Fibroblast of lung (primary cell): ENCODE measurements around the gene STARD3. TPM values are rescaled to one million over a fixed set of nuclear protein-coding genes. Genes with fewer than 3 reads are reported as not detected.

Source experiments
- DNase-seq, 2 donors: peaks; one replicate each; pipeline versions ENCODE4 v3.0.0 to v3.0.0-alpha.2; 2010; ENCODE audit warnings: low read depth in 2 of 2
- H2AFZ ChIP-seq: 2 replicates; pipeline ENCODE4 v1.5.1; 2012; ENCODE audit warnings: low read length, control low read depth, inconsistent platforms
- H3K27ac ChIP-seq: 2 replicates; pipeline ENCODE4 v1.5.1; 2011; ENCODE audit warnings: low read length, control low read depth; ENCODE audit not compliant: insufficient read depth
- H3K27me3 ChIP-seq: 2 replicates; pipeline ENCODE4 v1.5.1; 2011; ENCODE audit warnings: mild to moderate bottlenecking, low read length; ENCODE audit not compliant: control insufficient read depth, insufficient read depth
- H3K36me3 ChIP-seq: 2 replicates; pipeline ENCODE4 v1.5.1; 2011; ENCODE audit warnings: low read length; ENCODE audit not compliant: control insufficient read depth, insufficient read depth
- H3K4me1 ChIP-seq: 2 replicates; pipeline ENCODE4 v1.5.1; 2011; ENCODE audit warnings: low read length; ENCODE audit not compliant: control insufficient read depth, insufficient read depth; ENCODE audit errors: extremely low read depth
- H3K4me2 ChIP-seq: 2 replicates; pipeline ENCODE4 v1.5.1; 2011; ENCODE audit warnings: low read length, control low read depth; ENCODE audit not compliant: insufficient read depth; ENCODE audit errors: extremely low read depth
- H3K4me3 ChIP-seq, 4 experiments: fragments of 200-600 bp in 1 of 4; sonication (generic) in 1 of 4; replicated peaks in 1 of 4; 2 replicates each; pipeline ENCODE4 v1.5.1; 2011 to 2016; ENCODE audit warnings: low read length in 4 of 4, low read depth in 3 of 4, mild to moderate bottlenecking in 3 of 4, control low read depth in 2 of 4, inconsistent platforms in 1 of 4, mixed read lengths in 1 of 4; ENCODE audit not compliant: insufficient read depth in 1 of 4; ENCODE audit errors: control extremely low read depth in 1 of 4
- H3K79me2 ChIP-seq: 2 replicates; pipeline ENCODE4 v1.5.1; 2012; ENCODE audit warnings: mild to moderate bottlenecking, low read length, inconsistent platforms; ENCODE audit not compliant: control insufficient read depth, insufficient read depth
- H3K9ac ChIP-seq: 2 replicates; pipeline ENCODE4 v1.5.1; 2011; ENCODE audit warnings: mild to moderate bottlenecking, low read length, control low read depth; ENCODE audit not compliant: insufficient read depth
- H3K9me3 ChIP-seq: 2 replicates; pipeline ENCODE4 v1.5.1; 2012; ENCODE audit warnings: low read depth, low read length; ENCODE audit not compliant: control insufficient read depth, insufficient read depth
- H4K20me1 ChIP-seq: 2 replicates; pipeline ENCODE4 v1.5.1; 2011; ENCODE audit warnings: low read length; ENCODE audit not compliant: control insufficient read depth, insufficient read depth; ENCODE audit errors: extremely low read depth
- EZH2 ChIP-seq: IDR thresholded peaks from 2 replicates; pipeline ENCODE4 v1.5.1; 2012; ENCODE audit warnings: low read length, control low read depth, mild to moderate bottlenecking; ENCODE audit errors: missing control alignments
- polyA plus RNA-seq, 2 donors: library from polyadenylated mRNA; depleted of rRNA in 1 of 2; stranded (reverse) in 1 of 2; unstranded in 1 of 2; fragments of >200 nt; gene quantifications; 2 replicates each; pipeline ENCODE4 v1.2.1, GENCODE V29; 2011 to 2012; ENCODE audit warnings: missing spikeins in 1 of 2
- total RNA-seq: library from RNA; depleted of rRNA; stranded (reverse); fragments of >200 nt; gene quantifications from 2 replicates; pipeline ENCODE4 v1.2.1, GENCODE V29; 2014
- TF ChIP-seq, protein P1 (sequence below), 2 donors: IDR thresholded peaks in 1 of 2; conservative IDR thresholded peaks in 1 of 2; 1 replicate in 1 of 2; 2 replicates in 1 of 2; pipeline ENCODE4 v1.5.1; 2011 to 2012; ENCODE audit warnings: low read length in 2 of 2, control low read depth in 1 of 2, inconsistent platforms in 1 of 2, low read depth in 1 of 2, mild to moderate bottlenecking in 1 of 2

Gene STARD3
- total and polyA plus RNA-seq, 2 donors (not counting 1 experiment from before 2014, with no cell fraction given) = 30.4 to 31.7 TPM

DNA sequence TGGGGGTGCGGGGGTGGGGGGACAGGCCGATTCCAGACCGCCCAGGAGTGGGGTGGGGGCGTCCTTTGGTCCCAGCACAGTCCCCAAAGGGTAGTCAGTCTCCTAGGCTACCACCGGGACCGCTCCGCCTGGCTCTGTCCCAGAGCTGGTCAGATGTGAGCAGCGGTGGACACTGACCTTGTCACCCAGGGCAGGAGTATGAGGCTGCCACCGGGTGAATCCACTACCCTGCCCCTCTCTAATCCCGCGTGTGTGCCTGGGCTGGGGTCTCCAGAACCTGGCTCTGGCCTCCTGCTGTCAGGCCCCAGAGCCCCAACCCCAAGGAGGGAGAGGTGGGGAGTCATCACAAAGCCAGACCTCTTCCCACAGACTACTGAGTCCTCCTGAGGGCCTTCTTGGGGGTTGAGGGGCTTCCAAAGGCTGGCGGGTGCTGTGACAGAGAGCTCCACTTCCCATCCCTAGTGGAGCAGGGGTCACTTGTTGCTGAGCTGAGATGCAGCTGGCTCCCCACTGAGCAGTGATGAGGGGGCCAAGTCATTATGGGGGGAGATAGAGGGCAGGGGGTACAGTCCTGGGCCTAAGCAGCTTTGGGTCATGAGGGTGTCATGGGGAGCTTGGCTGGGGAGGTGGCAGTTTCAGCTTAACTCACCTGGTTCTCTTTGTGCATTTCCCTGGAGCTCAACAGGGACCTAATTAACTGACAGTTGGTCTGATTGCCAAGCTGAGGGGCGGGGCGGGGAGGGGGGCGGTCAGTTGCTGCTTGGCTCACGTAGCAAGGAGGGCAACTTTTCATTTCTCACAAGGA, 9.0 kb upstream of the STARD3 start:
- H3K36me3 ChIP-seq = no peaks in the 10 kb centered on the region
- peaks cover 56% of the 10 kb centered on the region for H3K27me3 ChIP-seq
- TF ChIP-seq, protein P1, sequence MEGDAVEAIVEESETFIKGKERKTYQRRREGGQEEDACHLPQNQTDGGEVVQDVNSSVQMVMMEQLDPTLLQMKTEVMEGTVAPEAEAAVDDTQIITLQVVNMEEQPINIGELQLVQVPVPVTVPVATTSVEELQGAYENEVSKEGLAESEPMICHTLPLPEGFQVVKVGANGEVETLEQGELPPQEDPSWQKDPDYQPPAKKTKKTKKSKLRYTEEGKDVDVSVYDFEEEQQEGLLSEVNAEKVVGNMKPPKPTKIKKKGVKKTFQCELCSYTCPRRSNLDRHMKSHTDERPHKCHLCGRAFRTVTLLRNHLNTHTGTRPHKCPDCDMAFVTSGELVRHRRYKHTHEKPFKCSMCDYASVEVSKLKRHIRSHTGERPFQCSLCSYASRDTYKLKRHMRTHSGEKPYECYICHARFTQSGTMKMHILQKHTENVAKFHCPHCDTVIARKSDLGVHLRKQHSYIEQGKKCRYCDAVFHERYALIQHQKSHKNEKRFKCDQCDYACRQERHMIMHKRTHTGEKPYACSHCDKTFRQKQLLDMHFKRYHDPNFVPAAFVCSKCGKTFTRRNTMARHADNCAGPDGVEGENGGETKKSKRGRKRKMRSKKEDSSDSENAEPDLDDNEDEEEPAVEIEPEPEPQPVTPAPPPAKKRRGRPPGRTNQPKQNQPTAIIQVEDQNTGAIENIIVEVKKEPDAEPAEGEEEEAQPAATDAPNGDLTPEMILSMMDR (conservative IDR thresholded peaks at IDR 0.05 in 1 of 2, IDR thresholded peaks at IDR 0.05 in 1 of 2; ENCODE audit: low read depth in 1 of 2, low read length in 2 of 2) = no peak
- TF ChIP-seq EZH2 = peak; percentile 81
- no peak overlapping the region for H3K4me3 ChIP-seq
- H3K4me2 ChIP-seq = no peak overlapping the region
- H2AFZ ChIP-seq = no peak overlapping the region
- no peaks in the 10 kb centered on the region for H3K9me3 ChIP-seq
- H4K20me1 ChIP-seq = no peaks in the 10 kb centered on the region
- H3K4me1 ChIP-seq = no peaks in the 10 kb centered on the region
- no peaks in the 10 kb centered on the region for H3K79me2 ChIP-seq
- no peak overlapping the region for H3K9ac ChIP-seq
- H3K27ac ChIP-seq = no peak overlapping the region
- no peak for DNase-seq

DNA sequence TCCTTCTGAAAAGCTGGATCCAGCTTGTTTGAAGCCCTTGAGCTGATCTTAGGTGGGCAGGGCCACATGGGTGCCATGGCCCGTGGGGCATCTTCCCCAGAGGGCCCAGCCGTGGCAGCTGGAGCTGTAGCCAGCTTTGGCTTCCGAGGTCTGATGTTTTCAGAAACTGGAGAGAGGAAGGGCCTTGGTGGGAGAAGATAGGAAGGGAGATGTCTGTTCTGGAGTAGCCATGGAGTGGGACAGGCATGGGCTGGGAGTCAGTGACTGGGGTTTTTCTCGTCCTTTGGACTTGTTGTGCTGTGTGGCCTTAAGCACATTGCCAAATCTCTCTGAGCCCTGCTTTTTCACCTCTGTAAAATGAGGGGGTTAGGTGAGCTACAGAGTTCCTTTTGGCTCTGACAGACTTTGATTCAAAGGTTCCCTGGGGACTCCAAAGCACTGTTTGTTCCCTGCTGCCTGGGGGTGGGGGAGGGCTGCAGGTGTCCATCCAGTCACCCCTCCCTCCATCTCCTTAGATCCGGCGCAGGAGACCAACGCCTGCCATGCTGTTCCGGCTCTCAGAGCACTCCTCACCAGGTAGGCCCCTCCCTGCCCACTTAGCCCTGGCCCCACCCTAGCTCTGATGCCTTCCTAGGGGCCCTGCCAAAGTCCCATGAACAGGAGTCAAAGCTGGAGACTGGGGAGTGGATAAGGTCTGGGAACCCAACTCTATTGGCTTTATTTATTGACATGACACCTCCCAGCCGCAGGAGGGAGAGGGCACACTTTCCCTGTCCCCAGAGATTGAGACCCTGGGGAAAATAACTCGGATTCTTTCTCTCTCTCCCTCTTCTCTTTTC, 8.1 kb upstream of the STARD3 start:
- no peak overlapping the region for H3K4me3 ChIP-seq
- H3K9me3 ChIP-seq = no peaks in the 10 kb centered on the region
- TF ChIP-seq, protein P1 (conservative IDR thresholded peaks at IDR 0.05 in 1 of 2, IDR thresholded peaks at IDR 0.05 in 1 of 2; ENCODE audit: low read depth in 1 of 2, low read length in 2 of 2) = no peak
- no peak for TF ChIP-seq EZH2
- H3K79me2 ChIP-seq = no peaks in the 10 kb centered on the region
- H3K4me2 ChIP-seq = no peak overlapping the region
- H3K27ac ChIP-seq = no peak overlapping the region
- peaks cover 56% of the 10 kb centered on the region for H3K27me3 ChIP-seq
- H3K4me1 ChIP-seq = no peaks in the 10 kb centered on the region
- no peaks in the 10 kb centered on the region for H3K36me3 ChIP-seq
- no peak for DNase-seq
- H4K20me1 ChIP-seq = no peaks in the 10 kb centered on the region
- H3K9ac ChIP-seq = no peak overlapping the region
- no peak overlapping the region for H2AFZ ChIP-seq

DNA sequence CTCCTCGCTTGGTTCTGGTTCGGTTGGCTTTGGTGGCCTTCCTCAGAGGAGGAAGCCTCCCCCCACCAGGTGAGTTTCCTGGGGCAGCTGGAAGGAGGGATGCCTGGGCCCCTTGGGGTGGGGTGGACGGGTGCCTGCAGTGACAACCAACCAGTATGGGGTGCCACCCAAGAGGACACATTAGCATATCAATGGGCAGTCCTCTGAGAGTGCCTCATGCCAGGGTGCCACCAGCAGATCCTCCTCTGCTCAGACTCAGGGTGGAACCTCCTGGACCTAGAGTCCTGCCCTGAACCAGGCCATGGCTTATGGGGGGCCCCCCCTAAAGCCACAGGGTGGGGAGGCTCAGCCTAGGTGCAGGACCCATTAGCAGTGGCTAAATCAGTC, 7.5 kb upstream of the STARD3 start:
- Histone ChIP-seq H2AFZ (no peak overlapping the region), H3K4me2 (no peak overlapping the region), H3K9ac (no peak overlapping the region), H3K4me3 (no peak overlapping the region), H3K27ac (no peak overlapping the region), H4K20me1 (no peaks in the 10 kb centered on the region), H3K4me1 (no peaks in the 10 kb centered on the region), H3K36me3 (no peaks in the 10 kb centered on the region), H3K9me3 (no peaks in the 10 kb centered on the region), H3K79me2 (no peaks in the 10 kb centered on the region), H3K27me3 (peaks cover 56% of the 10 kb centered on the region)
- no peak for DNase-seq
- TF ChIP-seq, protein P1 (conservative IDR thresholded peaks at IDR 0.05 in 1 of 2, IDR thresholded peaks at IDR 0.05 in 1 of 2; ENCODE audit: low read depth in 1 of 2, low read length in 2 of 2) = no peak
- no peak for TF ChIP-seq EZH2
